Measurements from ENCODE around the gene DNA2.

- TF ChIP-seq RARB (CRISPR knock-in tag; IDR thresholded peaks at IDR 0.05), result no peak
- TF ChIP-seq ARNTL (CRISPR knock-in tag; IDR thresholded peaks at IDR 0.05; ENCODE audit: borderline replicate concordance, low read depth), result no peak
- TF ChIP-seq BACH2 (CRISPR knock-in tag; IDR thresholded peaks at IDR 0.05; ENCODE audit: borderline replicate concordance), result no peak
- TF ChIP-seq ZNF565 (CRISPR knock-in tag; conservative IDR thresholded peaks at IDR 0.05; ENCODE audit: low read depth), result no peak
Measured at GRCh38 chr10:68423522-68423921, 48.3 kb downstream of the DNA2 start.
